GM19438 (cell line): ENCODE measurements around the gene DDX23.

Source experiments
- ATAC-seq: cut with Tn5 transposase; IDR thresholded peaks from one replicate; pipeline ENCODE4 v1.9.1; 2021; ENCODE audit warnings: low read depth; ENCODE audit not compliant: unreplicated experiment

The DDX23 gene

GRCh38 chr12:48807981-48808380, 44.0 kb downstream of the DDX23 start:
- ATAC-seq, result no peak

- no peak for ATAC-seq
These were observed 48.3 kb downstream of the DDX23 start for GRCh38 chr12:48803675-48804074.

- ATAC-seq, result no peak
These were observed 51.0 kb downstream of the DDX23 start for GRCh38 chr12:48800971-48801370.

DNA sequence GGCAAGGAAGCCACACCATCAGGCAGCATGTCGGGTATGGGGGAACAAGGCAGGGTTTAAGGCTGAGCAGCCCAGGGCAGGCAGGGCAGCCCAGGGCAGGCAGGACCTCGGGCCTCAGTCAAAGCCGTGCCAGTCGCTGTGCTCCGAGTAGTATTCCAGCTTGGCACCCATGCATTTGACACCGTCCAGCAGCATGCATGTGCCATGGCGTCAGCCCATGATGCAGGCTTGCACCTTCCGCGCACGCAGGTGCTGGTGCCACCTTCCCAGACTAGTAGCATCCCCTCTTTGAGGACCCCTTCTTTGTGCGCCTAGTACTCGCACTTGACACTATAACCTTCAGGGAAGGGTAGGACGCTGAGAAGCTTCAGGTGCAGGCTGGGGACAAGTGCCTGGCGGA, 51.5 kb downstream of the DDX23 start:
- ATAC-seq, result no peak

- ATAC-seq, result no peak
These were observed 55.0 kb downstream of the DDX23 start for GRCh38 chr12:48796976-48797375.

- ATAC-seq, result peak; percentile 75
These were observed 56.2 kb downstream of the DDX23 start for GRCh38 chr12:48795550-48796455.

DNA sequence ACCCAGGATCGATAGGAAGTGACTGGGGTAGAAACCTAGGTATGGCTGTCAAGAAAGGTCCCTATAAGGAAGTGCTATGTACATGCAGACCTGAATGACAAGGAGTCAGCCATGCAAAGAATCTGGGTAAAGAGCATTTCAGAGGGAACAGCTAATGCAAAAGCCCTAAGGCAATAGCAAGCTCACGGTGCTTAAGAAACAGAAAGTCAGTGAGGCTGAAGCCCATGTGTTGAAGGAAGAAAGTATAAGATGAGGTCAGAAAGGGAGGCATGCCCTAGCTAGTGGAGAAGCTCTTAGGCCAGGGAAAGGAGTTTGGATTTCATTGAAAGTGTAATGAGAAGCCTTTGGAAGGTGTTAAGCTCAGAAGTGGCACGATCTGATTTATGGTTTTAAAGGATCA, 57.1 kb downstream of the DDX23 start:
- ATAC-seq, result no peak

- no peak for ATAC-seq
These were observed 58.3 kb downstream of the DDX23 start for GRCh38 chr12:48793696-48794095.

GRCh38 chr12:48789858-48790326, 62.1 kb downstream of the DDX23 start:
- no peak for ATAC-seq

DNA sequence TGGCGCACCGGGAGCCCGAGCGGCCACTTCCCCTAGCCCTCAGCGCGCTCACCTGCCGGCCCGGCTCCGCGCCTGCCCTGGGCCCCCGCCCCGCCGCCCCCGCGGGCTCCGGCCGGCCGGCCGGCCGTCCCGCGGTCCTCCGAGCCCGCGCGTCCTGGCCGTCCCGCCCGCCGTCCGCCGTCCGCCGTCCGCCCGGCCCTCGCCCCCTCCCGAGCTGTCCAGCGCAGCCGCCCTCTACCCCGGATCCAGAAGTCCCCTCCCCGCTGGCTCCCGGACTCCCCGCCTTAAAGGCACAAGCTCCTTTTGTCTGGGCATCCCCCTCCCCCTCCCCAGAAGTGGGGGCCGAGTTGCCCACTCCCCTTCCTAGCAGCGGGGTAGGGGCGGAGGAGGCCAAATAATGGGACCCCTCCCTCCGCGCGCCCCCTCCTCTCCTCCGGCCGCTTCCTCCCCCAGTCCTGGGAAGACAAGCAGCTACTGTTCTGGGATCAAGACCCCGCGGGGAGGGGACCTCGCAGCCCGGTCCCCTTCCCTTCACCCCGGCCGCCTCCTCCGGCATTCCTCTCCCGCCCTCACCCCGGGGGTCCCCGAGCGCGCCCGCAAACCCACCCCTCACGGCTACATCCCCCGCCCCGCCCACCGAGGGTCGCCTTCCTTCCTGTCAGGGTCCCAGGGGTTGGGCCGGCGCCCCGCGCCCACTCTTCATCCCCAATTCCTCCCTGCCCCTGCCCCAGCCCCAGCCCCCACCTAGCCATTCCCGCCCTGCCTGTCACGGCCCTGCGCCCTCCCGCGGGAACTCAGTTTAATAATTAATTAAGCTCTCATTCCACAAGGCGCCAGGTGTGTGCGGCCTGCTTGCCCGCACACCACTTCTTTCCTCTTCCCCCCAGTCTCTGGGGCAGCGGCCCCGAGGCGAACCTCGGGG, 62.8 kb downstream of the DDX23 start, which contains the start of gene ADCY6:
ADCY6 (minus strand) TSS at position 236 of the 922 bp plus-strand sequence. CDS start 5,655 bp downstream, outside the sequence.
- peak; percentile 68 for ATAC-seq

DNA sequence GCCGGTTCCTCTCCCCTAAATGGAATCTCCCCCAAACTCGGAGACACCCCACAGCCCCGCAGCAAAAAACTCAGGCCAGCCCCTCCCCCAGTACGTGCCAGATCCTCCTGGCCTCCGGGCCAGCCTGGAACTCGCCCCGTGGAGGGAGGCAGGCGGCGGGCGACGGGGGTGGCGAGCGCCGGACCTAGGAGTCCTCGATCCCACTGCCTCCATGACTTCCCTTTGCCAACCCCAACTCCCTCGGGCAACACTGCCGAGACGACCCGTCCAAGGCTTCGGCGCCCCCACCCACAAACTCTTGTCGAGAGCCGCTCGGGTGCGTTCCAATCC, 63.5 kb downstream of the DDX23 start:
- peak; percentile 16 for ATAC-seq

GRCh38 chr12:48787791-48788523, 64.0 kb downstream of the DDX23 start:
- ATAC-seq, result no peak

GRCh38 chr12:48786591-48787544, 65.1 kb downstream of the DDX23 start:
- no peak for ATAC-seq

DNA sequence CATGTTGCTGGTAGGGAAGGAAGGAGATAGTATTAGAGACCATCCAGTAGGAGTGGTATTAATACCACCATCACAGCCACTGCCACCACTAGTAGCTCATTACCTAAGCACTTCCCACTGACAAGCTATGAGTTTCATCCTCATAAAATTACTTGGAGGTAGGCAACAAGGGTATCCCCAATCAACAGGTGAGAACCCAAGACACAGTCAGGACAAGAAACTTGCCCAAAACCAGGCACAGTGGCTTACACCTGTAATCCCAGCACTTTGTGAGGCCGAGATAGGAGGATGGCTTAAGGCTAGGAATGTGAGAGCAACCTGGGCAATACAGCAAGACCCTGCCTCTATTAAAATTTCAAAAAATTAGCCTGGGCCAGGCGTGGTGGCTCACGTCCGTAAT, 68.5 kb downstream of the DDX23 start:
- ATAC-seq, result no peak

DNA sequence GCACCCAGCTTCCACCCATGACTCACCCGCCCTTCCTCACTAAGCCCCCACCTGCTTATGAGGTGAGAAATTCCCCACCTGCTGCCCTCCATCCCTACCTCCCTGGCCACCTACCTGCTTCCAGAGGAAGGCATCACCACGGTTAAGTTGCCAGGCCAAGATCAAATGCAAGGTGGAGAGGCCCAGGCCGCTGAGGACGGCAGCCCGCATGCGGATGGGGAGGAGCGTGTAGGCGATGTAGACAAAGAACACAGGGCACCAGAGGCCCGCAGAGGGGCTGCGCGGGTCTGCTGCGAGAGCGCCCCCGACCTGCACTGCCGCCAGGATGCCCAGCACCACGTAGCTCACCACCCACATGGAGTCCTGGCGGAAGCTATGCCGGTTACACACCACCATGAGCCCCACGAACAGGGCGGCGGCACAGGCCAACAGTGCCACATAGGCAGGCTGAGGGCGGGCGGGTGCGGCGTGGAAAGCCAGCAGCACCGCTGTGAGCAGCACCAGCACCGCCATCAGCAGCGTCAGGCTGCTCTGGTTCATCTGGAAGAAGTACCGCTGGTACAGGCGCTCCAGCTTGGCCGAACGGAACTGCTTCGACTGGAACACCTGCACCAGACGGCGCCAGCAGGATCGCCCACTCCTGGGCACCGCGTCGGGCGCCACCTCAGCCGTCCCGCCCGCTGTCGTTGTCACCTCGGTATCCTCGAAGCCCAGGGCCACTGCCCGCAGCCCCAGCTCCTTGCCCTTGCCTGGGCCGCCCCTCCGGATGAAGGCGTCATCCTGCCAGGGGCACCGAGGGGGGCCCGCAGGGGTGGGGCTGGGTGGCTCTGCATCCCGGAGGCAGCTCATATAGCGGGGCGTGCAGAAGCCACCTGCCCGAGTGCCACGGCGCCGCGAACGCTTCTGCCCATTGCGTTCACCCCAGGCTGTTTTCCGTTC, 69.2 kb downstream of the DDX23 start:
- no peak for ATAC-seq

DNA sequence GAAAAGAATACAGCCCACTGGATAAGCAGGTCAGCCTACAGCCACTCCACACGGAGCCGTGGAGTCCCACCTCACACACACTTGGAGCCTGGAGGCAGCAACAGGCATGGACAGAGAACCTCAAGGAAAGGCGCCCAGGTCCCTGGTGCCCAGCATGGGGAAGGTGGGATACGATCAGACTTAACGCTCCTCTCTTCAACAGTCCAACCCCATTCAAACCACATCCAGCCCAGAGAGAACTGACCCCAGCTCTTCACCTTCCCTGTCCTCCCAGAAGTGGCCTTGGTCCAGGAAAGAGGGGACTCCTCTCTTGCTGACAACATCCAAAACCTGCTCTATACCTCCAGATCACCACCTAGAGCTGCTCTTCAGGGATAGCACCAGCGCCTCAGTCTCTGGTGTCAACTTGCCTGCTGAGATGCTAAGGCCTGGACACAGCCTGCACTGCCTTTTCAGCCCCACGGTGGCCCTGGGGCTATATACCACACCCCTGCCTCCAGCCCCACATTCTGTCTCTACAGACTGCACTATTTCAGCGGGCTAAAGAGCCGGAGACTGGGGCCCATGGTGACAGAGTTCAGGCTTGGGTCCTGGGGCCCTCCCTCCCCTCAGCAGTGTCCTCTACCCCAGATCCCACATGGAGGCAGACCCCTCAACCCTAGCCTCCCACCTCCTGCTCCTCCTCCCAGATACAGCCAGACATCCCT, 70.1 kb downstream of the DDX23 start:
- ATAC-seq, result no peak

- no peak for ATAC-seq
These were observed 71.5 kb downstream of the DDX23 start for GRCh38 chr12:48780381-48781025.
